Right lung (tissue), 5 donors: ENCODE data around the gene SEL1L3. TPM values are rescaled to one million over a fixed set of nuclear protein-coding genes. Genes with fewer than 3 reads are reported as not detected.

ENCODE experiments used
- DNase-seq, 2 donors: peaks; one replicate each; pipeline ENCODE4 v3.0.0-alpha.2; 2013
- polyA plus RNA-seq, 5 donors: library from polyadenylated mRNA; unstranded; fragments of 120-200 nt; gene quantifications; one replicate each; pipeline versions ENCODE4 v1.2.1 to v1.2.3, GENCODE V29; 2013; ENCODE audit warnings: inconsistent platforms in 1 of 5, low replicate concordance in 1 of 5; ENCODE audit not compliant: insufficient read length in 5 of 5, insufficient read depth in 1 of 5

The SEL1L3 gene
- polyA plus RNA-seq, 5 donors, result 84.6 to 182 (median 136) TPM

DNA sequence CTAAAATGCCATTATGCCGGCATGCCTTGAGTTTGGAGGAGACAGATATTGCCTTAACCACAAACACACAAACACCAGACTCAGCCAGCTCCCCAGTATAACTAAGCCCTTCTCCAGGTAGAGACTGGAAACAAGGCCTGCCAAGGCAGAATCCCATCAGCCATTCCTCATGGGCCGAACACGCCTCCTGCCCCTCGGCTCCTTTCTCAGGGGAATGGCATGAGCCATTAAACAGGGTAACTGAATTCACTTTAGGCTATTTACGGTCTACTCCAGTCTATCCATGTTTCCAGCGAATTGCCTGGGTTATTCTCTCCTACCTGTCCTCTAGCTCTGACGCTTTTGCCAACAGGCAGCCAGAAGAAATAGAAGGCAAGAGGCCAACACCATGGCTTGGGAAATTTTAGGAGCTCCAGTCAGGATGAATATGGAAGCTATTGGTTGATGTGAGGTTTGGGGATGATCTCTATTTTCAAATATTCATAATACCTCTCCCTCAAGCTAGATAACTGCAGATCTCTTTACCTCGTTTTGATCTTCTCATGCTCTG is 4.9 kb downstream of the SEL1L3 start:
- DNase-seq, result no peak

- no peak for DNase-seq
These were observed 5.4 kb downstream of the SEL1L3 start for GRCh38 chr4:25857403-25857802.

DNA sequence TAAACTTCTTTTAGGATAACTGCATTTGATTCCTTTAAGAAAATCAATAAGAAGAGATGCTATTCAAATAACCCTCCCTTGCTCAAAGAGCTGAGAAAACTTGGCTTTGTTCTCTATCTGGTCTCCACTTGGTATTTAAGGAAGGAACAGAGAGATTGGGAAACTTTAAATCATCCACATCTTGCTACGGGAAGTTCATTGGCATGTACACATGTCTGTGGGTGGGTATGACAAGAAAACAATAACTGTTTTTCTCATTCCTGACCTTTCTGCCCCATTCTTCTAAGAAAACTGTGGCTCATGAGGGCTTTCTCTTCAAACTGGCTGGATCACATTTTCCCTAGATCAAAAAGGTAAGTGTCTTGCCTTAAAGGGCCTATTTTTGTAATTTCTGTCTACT is 6.0 kb downstream of the SEL1L3 start:
- no peak for DNase-seq

DNA sequence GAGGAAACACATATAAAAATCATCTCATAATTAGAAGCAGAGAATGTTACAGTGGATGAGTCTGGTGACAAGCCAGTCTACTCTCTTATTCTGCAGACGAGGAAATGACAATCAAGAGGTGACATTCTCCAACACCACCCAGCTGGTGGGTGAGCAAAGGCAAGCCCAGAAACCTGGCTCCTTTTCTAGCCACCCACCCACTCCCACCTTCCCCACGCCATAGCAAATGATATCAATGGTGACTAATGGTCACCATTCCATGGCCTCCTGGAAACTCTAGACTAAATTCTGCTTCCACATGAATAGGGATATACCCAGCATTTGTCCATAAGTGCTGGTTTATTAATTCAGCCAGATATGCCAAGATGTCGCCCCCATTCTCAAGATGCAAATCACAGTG is 10.7 kb downstream of the SEL1L3 start:
- DNase-seq, result no peak

DNA sequence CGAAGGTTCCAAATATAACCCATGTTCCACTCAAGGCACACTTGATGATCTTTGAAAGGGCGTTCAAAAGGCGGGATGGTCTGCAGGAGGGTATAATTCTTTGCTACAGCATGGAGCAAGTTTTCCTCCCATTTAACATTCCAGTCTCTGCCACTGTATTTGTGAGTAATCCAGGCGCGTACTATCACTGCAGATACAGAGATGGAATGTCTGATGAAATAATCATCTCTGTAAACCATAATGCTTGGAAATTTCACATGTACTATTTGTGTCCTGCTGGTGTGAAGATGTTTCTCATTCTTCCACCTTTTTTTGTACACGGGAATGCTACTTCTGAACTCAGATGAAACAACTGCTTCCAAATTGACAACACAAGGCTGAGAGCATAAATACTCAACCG is 15.5 kb downstream of the SEL1L3 start:
- no peak for DNase-seq

- DNase-seq, result no peak
These were observed 16.7 kb downstream of the SEL1L3 start for GRCh38 chr4:25845841-25846653.

- DNase-seq, result no peak
These were observed 17.7 kb downstream of the SEL1L3 start for GRCh38 chr4:25844961-25845712.

DNA sequence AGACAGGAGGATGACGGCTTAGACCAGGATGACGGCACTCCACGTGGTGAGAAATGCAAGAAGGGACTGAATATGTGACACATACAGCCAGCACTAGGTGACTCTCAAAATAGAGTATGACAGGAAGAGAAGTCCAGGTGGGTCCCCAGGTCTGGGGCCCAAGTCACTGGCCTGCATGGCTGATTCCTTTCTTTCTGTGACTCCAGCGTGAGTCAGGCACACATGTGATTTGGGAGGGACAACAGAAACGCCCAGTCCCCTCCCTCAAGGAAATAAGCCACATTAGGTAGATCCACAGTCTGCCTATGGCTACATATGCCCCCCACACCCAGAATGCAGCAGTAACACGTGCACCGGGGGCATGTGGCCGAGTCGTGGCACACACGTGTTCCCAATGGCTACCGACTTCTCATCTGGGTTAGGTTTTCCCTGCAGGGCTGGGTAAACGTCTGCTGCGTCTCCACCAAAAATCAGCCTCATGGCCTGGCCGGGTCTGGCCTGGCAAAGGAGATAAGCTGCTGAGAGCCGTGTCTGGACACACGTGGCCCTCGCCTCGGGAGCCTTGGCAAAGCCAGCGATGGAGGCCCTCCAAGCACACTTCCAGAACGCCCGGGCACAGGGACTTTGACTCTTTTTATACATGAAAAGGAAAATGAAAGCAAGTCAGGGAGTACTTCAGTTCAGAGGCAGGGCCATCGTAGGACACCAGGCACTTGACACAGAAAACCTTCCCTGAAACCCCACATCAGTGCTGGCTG is 19.3 kb downstream of the SEL1L3 start:
- no peak for DNase-seq

- DNase-seq, result no peak
These were observed 20.5 kb downstream of the SEL1L3 start for GRCh38 chr4:25842229-25842845.

DNA sequence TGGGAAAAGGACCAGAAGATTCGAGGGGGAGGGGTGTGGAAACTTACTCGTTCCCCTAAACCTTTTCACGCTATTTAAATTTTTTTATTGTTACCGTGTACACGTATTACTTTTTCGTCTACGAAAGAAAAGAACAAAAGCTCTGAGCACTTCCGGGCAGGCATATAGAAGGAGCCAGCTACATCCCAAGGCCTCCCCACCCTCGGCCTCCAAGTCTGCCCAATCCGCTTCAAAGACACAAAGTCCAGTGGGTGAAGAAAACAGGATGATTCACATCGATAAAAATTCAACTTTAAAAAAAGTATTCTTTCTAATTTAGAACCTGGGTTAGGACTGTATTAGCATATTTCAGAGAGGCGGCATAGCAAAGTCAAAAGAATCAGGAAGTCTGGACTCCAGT is 23.1 kb downstream of the SEL1L3 start:
- no peak for DNase-seq

DNA sequence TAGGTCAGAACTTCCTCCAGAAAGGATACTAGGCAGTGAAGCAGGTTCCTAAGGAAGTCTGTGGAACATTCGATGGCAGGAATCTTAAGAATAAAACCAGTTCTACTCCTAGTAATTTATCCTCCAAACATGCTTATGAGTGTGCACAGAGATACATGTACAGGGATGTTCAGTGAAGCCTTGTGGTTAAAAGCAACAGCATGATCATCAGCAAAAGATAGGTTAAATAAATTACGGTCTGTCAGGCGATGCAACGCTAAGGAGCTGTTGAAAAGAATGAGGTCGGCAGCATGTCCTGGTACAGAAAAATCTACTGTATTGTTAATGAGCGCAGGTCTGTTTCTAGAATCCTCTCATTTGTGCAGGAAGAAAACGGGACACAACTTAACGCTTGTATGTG is 23.6 kb downstream of the SEL1L3 start:
- DNase-seq, result no peak

DNA sequence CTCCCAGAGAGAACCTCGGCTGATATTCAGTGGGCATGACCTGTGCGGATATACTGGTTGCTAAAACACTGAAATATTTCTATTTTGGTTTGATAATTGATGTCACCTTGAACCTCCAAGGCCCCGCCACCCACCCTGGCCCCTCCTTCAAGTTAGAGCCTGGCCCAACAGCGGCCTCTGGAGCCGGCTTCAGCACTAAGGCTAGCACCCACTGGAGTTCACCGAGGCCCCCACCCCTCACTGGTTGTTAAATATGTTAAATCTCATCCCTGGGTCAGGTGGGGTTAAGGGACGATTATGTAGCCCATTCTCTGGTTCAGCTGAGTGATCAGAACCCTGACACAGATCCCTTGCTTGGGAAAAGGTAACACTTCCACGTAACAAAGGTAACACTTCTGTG is 24.3 kb downstream of the SEL1L3 start:
- no peak for DNase-seq

DNA sequence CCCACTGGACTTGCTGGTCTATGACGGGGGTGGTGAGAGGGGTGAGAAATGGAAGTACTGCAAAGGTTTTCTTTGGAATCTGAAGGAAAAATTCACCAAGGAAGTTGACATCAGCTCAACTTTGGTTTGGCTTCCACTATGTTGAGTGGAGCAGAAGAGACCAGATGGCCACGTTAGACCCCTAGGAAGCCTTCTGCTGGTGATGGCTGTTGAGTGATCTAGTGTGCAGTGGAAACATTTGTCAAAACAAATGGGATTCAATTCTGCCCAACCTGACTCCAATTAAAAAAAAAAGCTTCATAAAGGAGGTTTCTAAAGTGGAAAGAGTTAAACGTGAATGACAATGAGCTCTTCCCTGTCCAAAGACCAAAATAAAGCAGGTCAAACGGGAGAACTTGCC is 25.7 kb downstream of the SEL1L3 start:
- no peak for DNase-seq

GRCh38 chr4:25835384-25835783 is 27.4 kb downstream of the SEL1L3 start:
- DNase-seq, result no peak

GRCh38 chr4:25834411-25835107 is 28.2 kb downstream of the SEL1L3 start:
- no peak for DNase-seq

DNA sequence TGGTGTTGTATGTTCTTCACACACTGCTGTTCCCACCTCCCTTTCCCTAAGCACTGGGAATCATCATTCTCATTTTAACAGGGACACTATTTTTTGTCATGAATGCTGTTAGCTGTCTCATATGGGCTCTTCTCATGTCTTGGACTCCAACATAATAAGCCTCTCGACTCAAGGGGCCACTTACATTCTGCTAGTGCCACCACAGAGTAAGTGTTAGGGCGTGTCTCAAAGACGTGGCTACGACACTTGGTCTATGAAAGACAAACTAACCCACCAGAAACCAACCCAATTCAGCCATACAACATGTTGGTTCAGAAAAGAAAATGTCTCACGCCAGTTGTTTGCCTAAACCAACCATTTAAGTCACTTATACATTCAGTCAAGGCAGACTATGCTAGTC is 32.2 kb downstream of the SEL1L3 start:
- DNase-seq, result no peak

DNA sequence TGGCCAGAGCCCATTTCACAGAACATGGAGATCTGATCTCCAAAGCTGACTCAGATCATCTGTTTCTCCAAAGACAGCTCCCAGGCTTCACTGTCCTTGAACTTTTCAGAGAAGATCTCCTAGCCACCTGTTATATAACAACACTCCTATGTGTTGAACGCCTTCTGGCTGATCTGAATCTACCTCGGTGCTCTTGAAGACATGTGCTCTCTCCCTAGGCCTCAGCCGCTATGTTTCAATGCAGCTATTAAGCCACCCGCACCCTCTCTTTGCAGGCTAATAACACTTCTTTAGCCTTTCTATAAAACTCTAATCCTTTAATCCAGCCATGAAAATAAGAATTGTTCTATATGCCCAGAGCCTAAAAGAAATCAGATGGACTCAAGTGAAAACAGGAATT is 34.9 kb downstream of the SEL1L3 start:
- DNase-seq, result no peak

DNA sequence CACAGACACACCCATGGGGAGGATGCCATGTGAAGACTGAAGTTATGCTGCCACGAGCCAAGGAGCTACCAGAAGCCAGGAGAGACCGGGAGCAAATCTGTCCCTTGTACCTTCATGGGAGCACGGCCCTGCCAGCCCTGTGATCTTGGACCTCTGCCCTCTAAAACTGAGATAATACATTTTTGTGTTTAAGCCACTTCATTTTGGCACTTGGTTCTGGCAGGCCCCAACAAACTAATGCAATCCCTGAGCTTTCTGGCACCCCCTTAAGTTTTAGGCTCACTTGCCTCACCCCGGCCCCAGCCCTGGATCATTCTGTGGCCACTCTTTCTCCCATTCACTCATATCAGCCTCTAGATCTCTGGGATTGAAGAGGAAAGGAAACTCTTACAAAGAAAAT is 35.4 kb downstream of the SEL1L3 start:
- DNase-seq, result no peak

DNA sequence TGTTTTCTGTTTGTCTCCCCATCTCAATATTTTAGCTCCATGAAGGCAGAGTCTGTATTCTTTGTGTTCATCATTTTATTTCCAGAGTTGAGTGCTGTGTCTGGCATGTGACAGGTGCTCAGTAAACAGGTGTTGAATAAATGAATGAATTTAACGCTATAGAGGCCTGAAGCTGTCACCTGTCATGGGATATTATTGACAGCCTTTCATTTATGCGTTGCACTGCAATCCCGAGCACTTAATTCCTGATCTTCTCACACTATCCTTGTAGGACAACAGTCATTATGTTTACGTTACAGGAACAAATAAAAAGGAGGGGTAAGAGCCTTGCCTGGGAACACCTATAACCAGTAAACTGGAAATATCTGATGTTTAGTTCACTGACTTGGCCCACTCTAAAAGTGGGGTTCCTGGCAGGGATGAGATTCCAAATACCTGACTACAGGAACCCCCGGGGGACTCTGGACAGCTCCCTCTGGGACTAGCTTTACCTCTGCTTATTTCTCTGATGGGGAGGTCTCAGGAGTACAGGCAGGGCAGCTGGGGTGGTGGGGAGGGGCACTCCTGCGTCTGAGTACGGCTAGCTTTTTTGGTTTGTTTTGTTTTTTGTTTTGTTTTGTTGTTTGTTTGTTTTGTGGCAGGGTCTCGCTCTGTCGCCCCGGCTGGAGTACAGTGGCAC is 36.6 kb downstream of the SEL1L3 start:
- DNase-seq, result no peak

DNA sequence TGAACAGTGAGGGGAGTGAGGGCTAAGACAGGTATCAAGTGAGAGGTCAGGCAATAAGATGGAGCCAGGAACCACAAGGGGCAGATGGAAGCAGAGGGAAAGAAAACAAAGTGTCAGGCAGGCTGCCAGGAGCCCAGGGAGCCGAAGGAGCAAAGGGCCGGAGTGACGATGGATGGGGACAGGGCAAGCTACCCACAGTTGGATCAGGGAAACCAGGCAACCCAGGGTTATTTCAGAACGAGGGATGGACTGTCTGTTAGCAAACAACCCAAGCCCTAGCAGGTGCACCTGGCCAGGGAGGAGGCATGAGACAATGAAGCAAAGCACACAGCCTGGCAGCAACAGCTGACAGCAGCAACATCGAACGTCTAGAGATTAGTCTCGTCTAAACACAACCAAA is 39.2 kb downstream of the SEL1L3 start:
- DNase-seq, result no peak

GRCh38 chr4:25821899-25822298 is 40.9 kb downstream of the SEL1L3 start:
- DNase-seq, result no peak
